Measurements from ENCODE around the gene OPCML. TPM values are rescaled to one million over a fixed set of nuclear protein-coding genes. Genes with fewer than 3 reads are reported as not detected.

Gene OPCML
- total RNA-seq, 1 donor from 2014 or later: 4.6 TPM

GRCh38 chr11:132744771-132745170, 787.5 kb downstream of the OPCML start:
- no peak for DNase-seq (ENCODE audit: extremely low spot score, unreplicated experiment)
- no peak overlapping the region for H3K27ac Mint-ChIP-seq
- peaks cover 27% of the 10 kb centered on the region for H3K27me3 Mint-ChIP-seq
- no peaks in the 10 kb centered on the region for H3K9me3 Mint-ChIP-seq
- no peaks in the 10 kb centered on the region for H3K36me3 Mint-ChIP-seq
- H3K4me1 Mint-ChIP-seq (ENCODE audit: unreplicated experiment): no peaks in the 10 kb centered on the region
- TF ChIP-seq CTCF (conservative IDR thresholded peaks at IDR 0.05): no peak
- H3K4me3 Mint-ChIP-seq: no peak overlapping the region

GRCh38 chr11:132743601-132744000, 788.7 kb downstream of the OPCML start:
- no peak for DNase-seq (ENCODE audit: extremely low spot score, unreplicated experiment)
- H3K4me3 Mint-ChIP-seq: no peak overlapping the region
- peaks cover 22% of the 10 kb centered on the region for H3K27me3 Mint-ChIP-seq
- H3K4me1 Mint-ChIP-seq (ENCODE audit: unreplicated experiment): no peaks in the 10 kb centered on the region
- no peaks in the 10 kb centered on the region for H3K9me3 Mint-ChIP-seq
- H3K27ac Mint-ChIP-seq: no peak overlapping the region
- no peak for TF ChIP-seq CTCF (conservative IDR thresholded peaks at IDR 0.05)
- H3K36me3 Mint-ChIP-seq: no peaks in the 10 kb centered on the region

- Mint-ChIP-seq H3K27ac (no peak overlapping the region), H3K4me3 (no peak overlapping the region), H3K27me3 (peaks cover 17% of the 10 kb centered on the region), H3K4me1 (ENCODE audit: unreplicated experiment) (no peaks in the 10 kb centered on the region), H3K9me3 (no peaks in the 10 kb centered on the region), H3K36me3 (no peaks in the 10 kb centered on the region)
- no peak for TF ChIP-seq CTCF (conservative IDR thresholded peaks at IDR 0.05)
- DNase-seq (ENCODE audit: extremely low spot score, unreplicated experiment): no peak
Measured at GRCh38 chr11:132742929-132743328, 789.4 kb downstream of the OPCML start.

GRCh38 chr11:132734217-132734616, 798.1 kb downstream of the OPCML start:
- Mint-ChIP-seq H3K4me3 (no peak overlapping the region), H3K27ac (no peak overlapping the region), H3K36me3 (no peaks in the 10 kb centered on the region), H3K9me3 (peaks cover 5% of the 10 kb centered on the region), H3K4me1 (ENCODE audit: unreplicated experiment) (no peaks in the 10 kb centered on the region), H3K27me3 (peaks cover 15% of the 10 kb centered on the region)
- no peak for TF ChIP-seq CTCF (conservative IDR thresholded peaks at IDR 0.05)
- DNase-seq (ENCODE audit: extremely low spot score, unreplicated experiment): no peak

GRCh38 chr11:132728026-132728425, 804.3 kb downstream of the OPCML start:
- Mint-ChIP-seq H3K27ac (no peak overlapping the region), H3K9me3 (peaks cover 12% of the 10 kb centered on the region), H3K4me3 (no peak overlapping the region), H3K27me3 (peaks cover 15% of the 10 kb centered on the region), H3K4me1 (ENCODE audit: unreplicated experiment) (peaks cover 10% of the 10 kb centered on the region), H3K36me3 (no peaks in the 10 kb centered on the region)
- TF ChIP-seq CTCF (conservative IDR thresholded peaks at IDR 0.05): no peak
- no peak for DNase-seq (ENCODE audit: extremely low spot score, unreplicated experiment)

- H3K27ac Mint-ChIP-seq: no peak overlapping the region
- TF ChIP-seq CTCF (conservative IDR thresholded peaks at IDR 0.05): no peak
Measured at GRCh38 chr11:132721526-132721925, 810.8 kb downstream of the OPCML start.

More at GRCh38 chr11:132721526-132721925, 810.8 kb downstream of the OPCML start:
- Mint-ChIP-seq H3K4me3 (no peak overlapping the region), H3K36me3 (no peaks in the 10 kb centered on the region), H3K27me3 (peaks cover 10% of the 10 kb centered on the region), H3K4me1 (ENCODE audit: unreplicated experiment) (peaks cover 9% of the 10 kb centered on the region), H3K9me3 (peaks cover 8% of the 10 kb centered on the region)
- DNase-seq (ENCODE audit: extremely low spot score, unreplicated experiment): no peak

All from type B pancreatic cell (in vitro differentiated cells).